Measurements from ENCODE around the gene AVP. TPM values are rescaled to one million over a fixed set of nuclear protein-coding genes. Genes with fewer than 3 reads are reported as not detected.

AVP gene
- total RNA-seq, 1 experiment from 2014 or later: not detected

- Histone ChIP-seq H3K9me3 (no peaks in the 10 kb centered on the region), H3K27me3 (replicated peaks; ENCODE audit: control insufficient read depth, insufficient read depth, low read length) (no peaks in the 10 kb centered on the region; the same call in 1 of the 2 replicates), H3K4me1 (0 out of 2 replicates have a peak, but pooled peaks cover 4% of the 10 kb centered on the region), H3K36me3 (ENCODE audit: control insufficient read depth, insufficient read depth, low read length) (no peaks in the 10 kb centered on the region), H3K4me3 (ENCODE audit: low read depth, low read length) (peak overlapping the region; percentile 49)
- ChIA-PET POLR2A (no interaction called here), CTCF (no interaction called here)
- H3K4me3 Mint-ChIP-seq (ENCODE audit: unreplicated experiment): peak overlapping the region; percentile 58
- TF ChIP-seq CTCF (IDR thresholded peaks at IDR 0.05; ENCODE audit: insufficient read depth in 1 of 2, low read depth in 1 of 2, low read length in 1 of 2, severe bottlenecking in 1 of 2, unreplicated experiment in 1 of 2): no peak
- H3K27me3 Mint-ChIP-seq (ENCODE audit: insufficient read depth, unreplicated experiment): peaks cover 5% of the 10 kb centered on the region
- peak in 1 of 2 experiments; percentile 39 for DNase-seq
- H3K36me3 Mint-ChIP-seq (ENCODE audit: insufficient read depth, unreplicated experiment): no peaks in the 10 kb centered on the region
- no peaks in the 10 kb centered on the region for H3K4me1 Mint-ChIP-seq (ENCODE audit: low read depth, unreplicated experiment)
- H3K27ac Mint-ChIP-seq (ENCODE audit: unreplicated experiment): no peak overlapping the region
- BruUV-seq (replicated peaks): no TSS peak
- no peaks in the 10 kb centered on the region for H3K9me3 Mint-ChIP-seq (ENCODE audit: unreplicated experiment)
- intact Hi-C loops (cut with micrococcal nuclease; ENCODE audit: unreplicated experiment): no loop called here
Measured at GRCh38 chr20:3082306-3082951, 2.1 kb downstream of the AVP start.

DNA sequence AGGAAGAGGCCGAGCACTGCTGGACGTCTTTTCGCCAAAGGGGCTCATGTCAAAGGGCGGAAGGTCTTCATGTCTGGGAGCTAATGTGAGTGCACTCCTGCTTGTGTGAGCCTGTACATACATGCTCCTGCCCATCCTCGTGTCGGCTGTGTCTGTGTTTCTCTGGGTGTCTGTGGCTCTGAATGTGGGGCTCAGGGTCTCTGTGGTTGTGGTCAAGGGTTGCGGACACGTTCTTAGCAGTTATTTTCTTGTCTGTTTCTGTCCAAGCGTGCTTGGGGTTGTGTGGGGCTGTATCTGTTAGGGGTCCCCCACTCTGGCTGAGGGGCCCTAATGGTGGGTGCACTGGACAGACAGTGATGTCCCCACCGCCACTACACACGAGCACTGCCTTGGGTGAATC, 2.9 kb downstream of the AVP start:
- no peaks in the 10 kb centered on the region; the same call in 1 of the 2 replicates for H3K27me3 ChIP-seq (replicated peaks; ENCODE audit: control insufficient read depth, insufficient read depth, low read length)
- CTCF ChIA-PET: no interaction called here

DNA sequence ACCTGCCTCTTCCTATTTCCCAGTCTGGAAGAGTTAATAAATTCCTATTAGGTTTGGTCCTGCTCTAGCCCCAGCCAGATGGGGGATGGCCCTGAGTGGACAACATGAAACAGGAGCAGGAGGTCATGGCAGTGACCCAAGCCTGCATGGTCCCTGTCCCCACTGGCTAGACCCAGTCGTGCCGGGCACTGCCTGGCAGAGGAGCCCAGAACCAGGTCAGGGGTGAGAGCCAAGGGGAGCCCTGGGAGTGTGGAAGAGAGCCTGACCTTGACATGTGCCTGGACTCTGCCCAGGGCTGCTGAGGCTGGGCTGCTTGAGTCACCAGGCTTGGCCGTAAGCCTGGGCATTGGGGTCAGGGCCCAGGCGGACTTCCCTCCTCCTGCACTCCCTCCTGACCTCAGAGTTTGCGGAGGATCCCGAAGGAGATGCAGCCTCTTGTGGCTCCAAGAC, 3.6 kb downstream of the AVP start:
- Histone ChIP-seq H3K4me3 (ENCODE audit: low read depth, low read length) (no peak overlapping the region), H3K27me3 (replicated peaks; ENCODE audit: control insufficient read depth, insufficient read depth, low read length) (no peaks in the 10 kb centered on the region; the same call in 1 of the 2 replicates), H3K9me3 (no peaks in the 10 kb centered on the region), H3K4me1 (0 out of 2 replicates have a peak, but pooled peaks cover 4% of the 10 kb centered on the region), H3K36me3 (ENCODE audit: control insufficient read depth, insufficient read depth, low read length) (no peaks in the 10 kb centered on the region)
- BruUV-seq (replicated peaks): no TSS peak
- ChIA-PET POLR2A (no interaction called here), CTCF (no interaction called here)
- peaks cover 5% of the 10 kb centered on the region for H3K27me3 Mint-ChIP-seq (ENCODE audit: insufficient read depth, unreplicated experiment)
- intact Hi-C loops (cut with micrococcal nuclease; ENCODE audit: unreplicated experiment): no loop called here
- no peak overlapping the region for H3K27ac Mint-ChIP-seq (ENCODE audit: unreplicated experiment)
- H3K9me3 Mint-ChIP-seq (ENCODE audit: unreplicated experiment): no peaks in the 10 kb centered on the region
- TF ChIP-seq CTCF (IDR thresholded peaks at IDR 0.05; ENCODE audit: insufficient read depth in 1 of 2, low read depth in 1 of 2, low read length in 1 of 2, severe bottlenecking in 1 of 2, unreplicated experiment in 1 of 2): no peak
- H3K36me3 Mint-ChIP-seq (ENCODE audit: insufficient read depth, unreplicated experiment): no peaks in the 10 kb centered on the region
- H3K4me1 Mint-ChIP-seq (ENCODE audit: low read depth, unreplicated experiment): no peaks in the 10 kb centered on the region
- no peak for DNase-seq
- H3K4me3 Mint-ChIP-seq (ENCODE audit: unreplicated experiment): no peak overlapping the region

More for the DNA sequence above, 2.9 kb downstream of the AVP start:
- H3K9me3 ChIP-seq: no peaks in the 10 kb centered on the region
- POLR2A ChIA-PET: no interaction called here
- no peaks in the 10 kb centered on the region for H3K4me1 Mint-ChIP-seq (ENCODE audit: low read depth, unreplicated experiment)
- H3K4me3 ChIP-seq (ENCODE audit: low read depth, low read length): no peak overlapping the region
- intact Hi-C loops (cut with micrococcal nuclease; ENCODE audit: unreplicated experiment): no loop called here
- DNase-seq: no peak
- TF ChIP-seq CTCF (IDR thresholded peaks at IDR 0.05; ENCODE audit: insufficient read depth in 1 of 2, low read depth in 1 of 2, low read length in 1 of 2, severe bottlenecking in 1 of 2, unreplicated experiment in 1 of 2): no peak
- peaks cover 5% of the 10 kb centered on the region for H3K27me3 Mint-ChIP-seq (ENCODE audit: insufficient read depth, unreplicated experiment)
- no peaks in the 10 kb centered on the region for H3K36me3 ChIP-seq (ENCODE audit: control insufficient read depth, insufficient read depth, low read length)
- no peaks in the 10 kb centered on the region for H3K36me3 Mint-ChIP-seq (ENCODE audit: insufficient read depth, unreplicated experiment)
- 0 out of 2 replicates have a peak, but pooled peaks cover 4% of the 10 kb centered on the region for H3K4me1 ChIP-seq
- BruUV-seq (replicated peaks): no TSS peak
- no peaks in the 10 kb centered on the region for H3K9me3 Mint-ChIP-seq (ENCODE audit: unreplicated experiment)
- peak overlapping the region; percentile 58 for H3K4me3 Mint-ChIP-seq (ENCODE audit: unreplicated experiment)
- H3K27ac Mint-ChIP-seq (ENCODE audit: unreplicated experiment): no peak overlapping the region
